ENCODE results near the gene PDE4D. TPM values are rescaled to one million over a fixed set of nuclear protein-coding genes. Genes with fewer than 3 reads are reported as not detected.

PDE4D gene
- total RNA-seq, 1 donor from 2014 or later = 50.0 TPM

DNA sequence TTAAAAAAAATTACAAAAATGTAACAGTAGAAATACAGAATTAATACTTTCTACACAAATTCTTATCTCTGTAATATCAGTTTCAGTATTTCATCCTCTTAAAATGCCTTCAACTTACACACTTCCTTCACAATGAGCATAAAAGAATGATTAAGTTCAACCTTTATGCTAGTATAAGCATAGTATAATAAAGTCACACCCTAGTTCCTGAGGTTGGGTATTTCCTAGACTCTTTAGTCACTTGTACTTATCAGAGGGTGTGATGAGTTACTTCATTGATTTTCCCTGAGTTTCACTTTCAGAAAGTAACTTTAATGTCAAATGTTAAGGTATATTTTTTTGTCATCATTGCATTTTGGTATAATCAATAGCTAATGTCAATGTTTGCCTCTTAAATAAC, 302.4 kb downstream of the PDE4D start:
- TF ChIP-seq, protein P1, sequence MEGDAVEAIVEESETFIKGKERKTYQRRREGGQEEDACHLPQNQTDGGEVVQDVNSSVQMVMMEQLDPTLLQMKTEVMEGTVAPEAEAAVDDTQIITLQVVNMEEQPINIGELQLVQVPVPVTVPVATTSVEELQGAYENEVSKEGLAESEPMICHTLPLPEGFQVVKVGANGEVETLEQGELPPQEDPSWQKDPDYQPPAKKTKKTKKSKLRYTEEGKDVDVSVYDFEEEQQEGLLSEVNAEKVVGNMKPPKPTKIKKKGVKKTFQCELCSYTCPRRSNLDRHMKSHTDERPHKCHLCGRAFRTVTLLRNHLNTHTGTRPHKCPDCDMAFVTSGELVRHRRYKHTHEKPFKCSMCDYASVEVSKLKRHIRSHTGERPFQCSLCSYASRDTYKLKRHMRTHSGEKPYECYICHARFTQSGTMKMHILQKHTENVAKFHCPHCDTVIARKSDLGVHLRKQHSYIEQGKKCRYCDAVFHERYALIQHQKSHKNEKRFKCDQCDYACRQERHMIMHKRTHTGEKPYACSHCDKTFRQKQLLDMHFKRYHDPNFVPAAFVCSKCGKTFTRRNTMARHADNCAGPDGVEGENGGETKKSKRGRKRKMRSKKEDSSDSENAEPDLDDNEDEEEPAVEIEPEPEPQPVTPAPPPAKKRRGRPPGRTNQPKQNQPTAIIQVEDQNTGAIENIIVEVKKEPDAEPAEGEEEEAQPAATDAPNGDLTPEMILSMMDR (conservative IDR thresholded peaks at IDR 0.05) = no peak
- H3K27me3 Mint-ChIP-seq = no peaks in the 10 kb centered on the region
- no peak overlapping the region for H3K4me3 Mint-ChIP-seq
- H3K27ac Mint-ChIP-seq = peak overlapping the region; percentile 71
- DNase-seq (ENCODE audit: extremely low spot score, unreplicated experiment) = no peak
- H3K4me1 Mint-ChIP-seq (ENCODE audit: unreplicated experiment) = peaks cover 43% of the 10 kb centered on the region
- peaks cover 4% of the 10 kb centered on the region for H3K36me3 Mint-ChIP-seq
- H3K9me3 Mint-ChIP-seq = no peaks in the 10 kb centered on the region

DNA sequence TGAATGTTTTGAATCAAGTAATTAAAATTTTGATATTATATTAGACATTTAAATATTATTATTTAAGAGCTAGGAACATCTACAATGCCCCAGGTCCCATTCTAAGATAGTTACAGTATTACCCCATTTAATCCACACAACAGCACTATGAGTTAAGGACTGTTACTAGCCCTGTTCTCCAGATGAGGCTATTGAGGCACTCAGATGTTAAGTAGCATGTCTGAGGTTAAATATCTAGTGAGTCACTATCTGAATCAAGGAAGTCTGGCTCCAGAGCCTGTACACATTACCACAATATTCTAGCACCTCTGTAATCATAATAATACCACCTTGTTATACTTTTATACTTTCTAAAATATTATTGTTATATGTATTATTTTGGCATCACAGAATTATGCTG, 304.6 kb downstream of the PDE4D start:
- H3K27ac Mint-ChIP-seq = no peak overlapping the region
- DNase-seq (ENCODE audit: extremely low spot score, unreplicated experiment) = no peak
- no peak overlapping the region for H3K4me3 Mint-ChIP-seq
- peaks cover 51% of the 10 kb centered on the region for H3K4me1 Mint-ChIP-seq (ENCODE audit: unreplicated experiment)
- TF ChIP-seq, protein P1 (conservative IDR thresholded peaks at IDR 0.05) = no peak
- H3K9me3 Mint-ChIP-seq = no peaks in the 10 kb centered on the region
- H3K36me3 Mint-ChIP-seq = no peaks in the 10 kb centered on the region
- no peaks in the 10 kb centered on the region for H3K27me3 Mint-ChIP-seq

DNA sequence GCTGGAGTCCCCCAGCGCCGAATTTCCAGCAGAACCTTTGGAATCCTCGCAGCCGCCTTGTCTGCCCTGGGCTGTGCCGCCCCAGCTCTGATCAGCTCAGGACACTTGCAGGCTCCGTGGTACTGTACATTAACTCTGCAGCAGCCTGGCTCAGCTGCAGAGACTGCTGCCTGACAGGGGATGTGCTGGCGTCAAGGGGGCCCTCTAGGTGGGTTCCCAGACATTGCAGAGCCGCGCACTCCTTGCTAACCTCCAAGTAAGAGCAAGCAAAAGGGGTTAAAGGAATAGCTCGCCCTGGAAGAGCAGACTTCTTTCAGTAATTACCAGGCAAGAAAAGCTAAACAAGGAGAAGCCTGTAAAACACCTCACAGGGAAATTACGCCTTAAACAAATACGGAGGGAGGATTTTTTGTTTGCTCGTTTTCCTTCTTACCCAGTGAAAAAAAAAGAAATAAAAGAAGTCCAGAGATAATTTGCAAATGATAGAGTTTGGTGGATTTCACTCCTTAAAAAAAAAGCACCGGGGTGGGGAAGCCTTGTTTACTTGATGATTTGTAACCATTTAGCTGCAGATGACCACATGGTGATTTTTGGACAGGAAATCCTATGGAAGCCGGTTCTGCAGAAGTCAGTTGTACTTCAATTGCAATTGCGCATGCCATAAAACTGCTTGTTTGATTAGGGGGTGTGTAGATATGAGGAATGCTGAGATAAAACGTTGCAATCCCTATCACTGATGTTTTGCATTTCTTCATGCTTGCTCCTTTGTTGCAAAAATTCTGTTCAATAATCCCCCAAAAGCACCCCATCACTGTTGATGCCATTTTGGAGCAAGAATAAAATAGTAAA, 305.8 kb downstream of the PDE4D start:
- no peaks in the 10 kb centered on the region for H3K27me3 Mint-ChIP-seq
- H3K4me3 Mint-ChIP-seq = peak overlapping the region; percentile 82
- TF ChIP-seq, protein P1 (conservative IDR thresholded peaks at IDR 0.05) = peak; percentile 54
- no peaks in the 10 kb centered on the region for H3K36me3 Mint-ChIP-seq
- no peaks in the 10 kb centered on the region for H3K9me3 Mint-ChIP-seq
- peak; percentile 78 for DNase-seq (ENCODE audit: extremely low spot score, unreplicated experiment)
- peak overlapping the region; percentile 82 for H3K27ac Mint-ChIP-seq
- H3K4me1 Mint-ChIP-seq (ENCODE audit: unreplicated experiment) = peaks cover 50% of the 10 kb centered on the region

DNA sequence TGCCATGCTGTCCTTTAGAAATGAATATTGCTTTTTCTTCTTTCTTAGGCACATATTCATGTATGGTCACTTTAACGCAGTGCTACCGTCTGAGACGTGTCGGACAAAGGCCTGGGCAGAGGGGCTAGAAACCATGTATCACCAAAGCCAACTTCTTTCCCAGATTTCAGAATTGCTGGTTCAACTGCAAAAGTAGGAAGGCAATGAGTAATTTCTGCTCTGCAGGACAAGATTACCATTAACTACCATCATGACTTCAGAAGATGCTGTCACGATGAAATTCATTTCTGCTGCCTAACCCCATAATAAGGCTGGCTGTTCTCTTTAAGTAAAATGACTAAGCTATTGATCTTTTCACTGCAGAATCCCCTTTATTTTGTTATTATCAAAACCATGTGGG, 306.7 kb downstream of the PDE4D start:
- Mint-ChIP-seq H3K4me1 (ENCODE audit: unreplicated experiment) (peaks cover 45% of the 10 kb centered on the region), H3K4me3 (peak overlapping the region; percentile 82), H3K36me3 (no peaks in the 10 kb centered on the region), H3K9me3 (no peaks in the 10 kb centered on the region), H3K27me3 (no peaks in the 10 kb centered on the region), H3K27ac (peak overlapping the region; percentile 82)
- DNase-seq (ENCODE audit: extremely low spot score, unreplicated experiment) = no peak
- TF ChIP-seq, protein P1 (conservative IDR thresholded peaks at IDR 0.05) = no peak

DNA sequence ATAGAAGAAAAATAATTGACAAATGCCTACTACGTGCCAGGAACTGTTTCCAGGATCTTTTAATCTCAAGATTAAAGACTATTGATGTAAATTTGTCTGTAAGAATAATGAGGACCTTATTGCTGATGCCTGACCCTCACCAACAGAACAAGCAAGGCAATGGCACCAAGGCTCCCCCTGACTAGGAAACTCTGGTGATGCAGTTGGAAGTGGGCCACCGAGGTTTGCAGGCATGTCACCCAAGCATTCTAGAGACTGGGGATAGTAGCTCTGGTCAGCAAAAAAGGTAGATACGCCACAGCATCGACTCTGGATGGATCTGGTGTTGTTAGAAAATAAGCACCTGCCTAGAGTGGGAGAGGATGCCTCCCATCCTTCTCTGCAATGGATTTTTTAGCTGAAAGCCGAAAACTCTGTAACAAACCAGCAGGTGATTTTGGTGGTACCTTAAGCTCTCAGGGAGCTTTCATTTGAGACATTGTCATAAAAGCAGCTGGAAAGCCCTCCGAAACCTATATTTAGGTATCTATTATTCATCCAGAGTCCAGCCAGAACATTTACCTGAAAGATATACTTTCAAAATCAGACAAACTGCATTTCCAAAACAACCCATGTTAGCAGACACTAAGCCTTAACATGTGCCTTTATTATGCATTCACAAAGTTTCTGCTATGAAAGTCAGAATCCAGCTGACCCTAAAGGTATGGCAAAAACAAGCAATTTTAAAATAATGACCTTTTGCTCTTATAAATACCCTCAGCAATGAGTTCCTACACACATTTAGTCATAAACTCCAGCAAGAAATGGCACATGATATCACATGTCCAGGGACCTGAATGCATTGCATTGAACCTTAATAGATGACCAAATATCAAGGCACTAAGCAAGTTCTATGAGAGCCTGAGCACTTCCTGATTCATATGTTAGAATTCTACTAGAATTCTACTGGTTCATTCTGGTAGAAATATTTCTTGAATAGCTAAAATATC, 308.4 kb downstream of the PDE4D start:
- Mint-ChIP-seq H3K27me3 (no peaks in the 10 kb centered on the region), H3K27ac (no peak overlapping the region), H3K4me1 (ENCODE audit: unreplicated experiment) (peaks cover 39% of the 10 kb centered on the region), H3K4me3 (peak overlapping the region; percentile 82), H3K9me3 (no peaks in the 10 kb centered on the region), H3K36me3 (no peaks in the 10 kb centered on the region)
- TF ChIP-seq, protein P1 (conservative IDR thresholded peaks at IDR 0.05) = no peak
- DNase-seq (ENCODE audit: extremely low spot score, unreplicated experiment) = no peak

All from type B pancreatic cell (in vitro differentiated cells).